HTR-8/SVneo (cell line): ENCODE results near the gene COX6B2.

ENCODE experiments used
- DNase-seq: peaks from one replicate; pipeline ENCODE4 v3.0.0; 2011; ENCODE audit warnings: low spot score, mixed read lengths; ENCODE audit not compliant: insufficient read length
- FAIRE-seq: peaks from 2 replicates; lab custom pipeline; 2011; peaks lifted over from hg19 to GRCh38; lab: Jason Lieb, UNC

Gene COX6B2

GRCh38 chr19:55384131-55384919 is 29.8 kb upstream of the COX6B2 start, which contains the start of gene TMEM238:
Gene TMEM238 (minus strand): TSS chr19:55384292. CDS start chr19:55384259, 33 bp downstream.
- FAIRE-seq, result no peak
- no peak for DNase-seq

DNA sequence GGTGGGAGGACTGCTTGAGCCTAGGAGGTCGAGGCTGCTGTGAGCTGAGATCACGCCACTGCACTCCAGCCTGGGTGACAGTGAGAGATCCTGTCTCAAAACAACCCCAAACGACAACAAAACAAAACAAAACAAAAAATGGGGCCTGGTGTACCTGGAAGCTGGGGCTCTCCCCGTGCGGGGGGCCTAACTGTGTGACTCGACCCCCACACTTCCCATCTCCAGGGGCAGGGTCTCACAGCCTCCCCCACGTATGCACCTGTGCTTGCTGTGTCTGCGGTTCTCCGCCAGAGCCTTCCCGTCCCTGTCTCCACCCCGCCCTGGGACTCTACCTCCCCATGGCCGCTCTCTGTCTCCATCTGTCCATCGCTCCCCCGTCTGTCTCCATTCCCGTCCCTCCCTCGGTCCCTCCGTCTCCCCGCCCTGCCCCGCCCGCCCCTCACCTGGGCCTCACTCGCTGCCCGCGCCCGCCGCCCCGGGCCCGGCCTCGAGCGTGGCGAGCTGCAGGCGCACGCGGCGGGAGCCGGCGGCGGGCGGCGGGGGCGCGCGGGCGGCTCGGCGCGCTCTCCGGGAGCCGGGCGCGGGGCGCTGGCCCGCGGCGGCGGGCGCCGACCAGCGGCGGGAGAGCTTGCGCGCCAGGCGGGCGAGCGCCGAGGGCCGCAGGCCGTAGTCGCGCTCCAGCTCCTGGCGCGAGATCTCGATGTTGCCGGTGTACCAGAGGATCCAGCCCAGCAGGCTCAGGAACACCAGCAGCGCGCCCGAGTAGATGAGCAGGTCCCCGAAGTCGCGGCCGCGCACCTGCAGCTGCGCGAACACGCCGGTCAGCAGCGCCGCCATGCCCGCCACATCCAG is 29.0 kb upstream of the COX6B2 start:
- DNase-seq (no peak), FAIRE-seq (no peak)

- DNase-seq (no peak), FAIRE-seq (no peak)
Observed at GRCh38 chr19:55382522-55383054, 28.1 kb upstream of the COX6B2 start.

DNA sequence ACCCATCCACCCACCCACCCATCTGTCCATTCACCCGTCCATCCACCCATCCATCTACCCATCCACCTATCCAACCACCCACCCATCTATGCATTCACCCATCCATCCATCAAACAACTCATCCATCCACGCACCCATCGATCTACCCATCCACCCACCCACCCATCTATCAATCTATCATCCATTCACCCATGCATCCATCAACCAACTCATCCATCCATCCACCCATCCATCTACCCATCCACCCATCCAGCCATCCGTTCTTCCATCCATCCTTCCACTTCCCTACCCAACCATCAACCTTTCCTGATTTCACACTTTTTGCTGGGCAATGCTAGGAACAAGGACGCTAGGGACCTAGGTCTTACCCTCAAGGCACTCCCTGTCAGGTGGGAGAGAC is 27.5 kb upstream of the COX6B2 start:
- DNase-seq, result no peak
- peak; percentile 48 for FAIRE-seq

DNA sequence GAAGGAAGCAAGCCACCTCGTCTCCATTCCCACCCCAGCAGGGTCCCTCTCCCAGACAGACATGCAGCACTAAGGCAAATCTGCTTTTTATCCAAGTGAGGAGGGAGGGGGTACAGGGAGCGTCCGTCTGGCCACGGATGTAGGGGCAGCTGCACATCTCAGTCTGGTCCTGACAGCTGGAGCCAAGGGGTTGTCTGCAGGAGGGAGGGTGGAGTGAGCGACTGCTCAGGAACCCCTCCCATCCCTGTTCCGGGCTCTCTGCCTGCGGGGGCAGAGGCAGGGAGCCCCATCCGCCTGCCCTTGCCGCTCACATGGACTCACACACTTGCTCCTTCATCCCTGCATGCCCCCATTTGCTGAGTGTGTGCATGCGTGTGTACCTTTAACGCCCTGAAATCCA is 24.7 kb upstream of the COX6B2 start:
- DNase-seq, result no peak
- no peak for FAIRE-seq

GRCh38 chr19:55377356-55378131 is 23.0 kb upstream of the COX6B2 start:
- FAIRE-seq (no peak), DNase-seq (no peak)

DNA sequence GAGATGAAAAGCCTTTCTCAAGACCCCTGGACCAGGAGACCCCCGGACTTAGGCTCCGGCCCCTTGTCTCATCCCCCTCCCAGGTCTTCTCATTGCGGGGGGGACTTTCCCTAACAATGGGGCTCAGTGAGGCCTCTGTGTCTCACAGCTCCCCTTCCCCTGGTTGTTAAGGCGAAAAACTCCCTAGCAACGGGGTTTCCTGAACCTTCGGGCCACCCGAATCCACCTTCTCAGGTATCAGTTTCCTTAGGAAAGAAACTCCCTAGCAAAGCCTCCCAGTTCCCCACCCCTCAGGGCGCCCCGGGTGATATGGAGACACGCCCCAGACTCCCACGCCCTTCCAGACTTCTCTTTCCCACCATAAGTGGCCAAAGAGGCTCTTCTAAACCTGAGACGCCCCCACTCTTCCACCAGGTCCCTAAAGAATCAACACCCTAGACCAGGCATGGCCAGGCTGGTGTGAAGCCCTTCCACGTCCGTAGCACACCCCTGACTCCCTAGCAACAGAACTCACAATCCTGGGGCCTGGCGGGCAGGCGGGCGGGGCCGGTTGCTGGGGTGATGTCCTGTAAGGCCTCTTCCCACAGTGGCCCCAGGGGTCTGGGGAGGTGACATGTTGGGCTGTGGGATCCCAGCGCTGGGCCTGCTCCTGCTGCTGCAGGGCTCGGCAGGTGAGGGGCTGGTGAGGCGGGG is 21.9 kb upstream of the COX6B2 start, which contains the start of gene TMEM190:
TSS of gene TMEM190 (plus strand) at position 586 of the 693 bp plus-strand sequence. CDS start at position 614, 28 bp downstream.
- FAIRE-seq (no peak), DNase-seq (no peak)

DNA sequence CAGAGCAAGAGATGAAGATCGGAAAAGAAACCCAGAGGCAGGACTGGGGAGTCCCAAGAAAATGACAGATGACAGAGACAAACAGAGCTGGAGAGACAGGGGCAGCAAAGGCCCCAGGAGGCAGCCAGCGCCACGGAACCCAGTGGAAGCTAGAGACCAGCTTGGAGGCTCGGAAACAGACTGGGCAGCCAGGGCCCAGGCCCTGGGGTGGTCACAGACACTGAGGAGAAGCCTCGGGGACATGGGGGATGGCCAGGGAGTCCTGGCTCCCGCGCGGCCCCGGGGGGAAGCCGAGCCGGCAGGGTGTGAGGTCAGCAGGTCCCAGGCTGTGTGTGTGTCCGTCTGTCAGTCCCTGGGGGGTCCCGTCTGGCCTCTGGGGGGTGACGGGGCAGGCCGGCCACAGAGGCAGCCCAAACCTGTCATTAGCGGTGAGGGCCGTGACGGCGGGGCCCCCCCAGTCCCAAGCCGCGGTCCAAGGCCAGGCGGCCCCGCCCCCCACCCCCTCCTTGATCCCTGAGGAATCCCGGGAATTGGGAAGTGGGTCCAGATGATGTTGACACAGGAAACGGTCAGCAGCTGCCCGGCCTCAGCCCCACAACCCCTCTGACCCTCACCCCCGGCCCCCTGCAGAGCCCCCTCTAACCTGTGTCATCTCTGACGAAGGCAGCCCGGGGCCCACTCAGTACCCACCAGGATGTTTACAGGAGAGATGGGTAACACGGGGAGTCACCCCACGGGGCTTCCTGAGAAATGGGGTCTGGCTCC is 19.7 kb upstream of the COX6B2 start:
- DNase-seq, result peak; percentile 75

DNA sequence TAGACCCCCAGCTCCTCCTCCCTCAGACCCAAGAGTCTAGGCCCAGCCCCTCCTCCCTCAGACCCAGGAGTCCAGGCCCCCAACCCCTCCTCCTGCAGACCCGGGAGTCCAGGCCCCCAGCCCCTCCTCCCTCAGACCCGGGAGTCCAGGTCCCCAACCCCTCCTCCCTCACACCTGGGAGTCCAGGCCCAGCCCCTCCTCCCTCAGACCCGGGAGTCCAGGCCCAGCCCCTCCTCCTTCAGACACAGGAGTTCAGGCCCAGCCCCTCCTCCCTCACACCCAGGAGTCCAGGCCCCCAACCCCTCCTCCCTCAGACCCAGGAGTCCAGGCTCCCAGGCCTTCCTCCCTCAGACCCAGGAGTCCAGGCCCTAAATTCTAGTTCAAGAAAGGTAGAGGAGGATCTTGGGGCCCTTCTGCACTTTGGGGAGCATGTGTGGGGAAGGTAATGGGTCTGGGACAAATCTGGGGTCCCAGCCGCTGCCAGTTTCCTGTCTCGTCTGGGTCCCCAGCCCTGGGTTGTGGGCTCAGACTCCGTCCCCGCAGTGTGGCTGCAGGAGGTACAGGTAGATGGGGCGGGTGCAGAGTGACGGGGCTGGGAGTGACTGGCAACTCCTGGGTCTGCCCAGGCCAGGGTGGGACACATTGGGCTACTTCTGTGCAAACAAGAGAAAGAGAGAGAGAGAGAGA is 18.9 kb upstream of the COX6B2 start:
- DNase-seq (no peak), FAIRE-seq (no peak)

More for the DNA sequence above, 19.7 kb upstream of the COX6B2 start:
- FAIRE-seq, result peak; percentile 67

GRCh38 chr19:55372316-55373081 is 18.0 kb upstream of the COX6B2 start:
- FAIRE-seq (peak; percentile 38), DNase-seq (peak; percentile 79)

DNA sequence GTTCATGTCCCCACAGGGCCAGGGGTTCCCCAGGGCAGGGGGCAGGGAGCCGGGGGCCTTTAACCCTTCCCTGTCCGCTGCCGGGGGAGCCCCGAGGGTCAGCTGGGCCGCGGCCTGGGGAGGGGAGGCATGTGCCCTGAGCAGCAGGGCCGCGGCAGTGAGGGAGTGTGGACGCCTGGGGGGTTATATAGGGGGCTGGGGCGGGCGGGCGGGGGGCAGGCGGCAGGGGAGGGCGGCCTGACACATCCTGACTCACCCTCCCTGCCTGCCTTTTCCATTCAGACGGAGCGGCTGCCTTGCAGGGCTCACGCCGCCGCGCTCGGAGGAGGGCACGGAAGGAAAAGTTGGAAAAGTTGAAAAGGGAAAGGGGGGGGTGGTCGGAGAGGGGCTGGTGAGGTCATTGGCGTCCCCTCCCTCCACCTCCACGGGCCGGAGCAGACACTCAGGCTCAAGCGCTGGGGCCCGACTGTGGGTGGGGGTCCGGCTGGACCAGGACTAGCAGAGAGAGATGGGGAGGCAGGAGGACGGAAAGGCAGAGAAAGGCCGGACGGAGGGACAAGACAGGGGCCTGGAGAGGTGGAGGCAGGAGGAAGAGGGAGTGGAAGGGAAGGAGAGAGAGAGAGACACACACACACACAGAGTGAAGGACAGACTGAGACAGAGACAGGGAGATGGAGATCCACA is 15.9 kb upstream of the COX6B2 start, which contains the start of gene IL11:
TSS of gene IL11 (minus strand) at position 159 of the 684 bp plus-strand sequence. CDS start at position 6, 153 bp downstream.
- peak; percentile 85 for FAIRE-seq
- peak; percentile 72 for DNase-seq

DNA sequence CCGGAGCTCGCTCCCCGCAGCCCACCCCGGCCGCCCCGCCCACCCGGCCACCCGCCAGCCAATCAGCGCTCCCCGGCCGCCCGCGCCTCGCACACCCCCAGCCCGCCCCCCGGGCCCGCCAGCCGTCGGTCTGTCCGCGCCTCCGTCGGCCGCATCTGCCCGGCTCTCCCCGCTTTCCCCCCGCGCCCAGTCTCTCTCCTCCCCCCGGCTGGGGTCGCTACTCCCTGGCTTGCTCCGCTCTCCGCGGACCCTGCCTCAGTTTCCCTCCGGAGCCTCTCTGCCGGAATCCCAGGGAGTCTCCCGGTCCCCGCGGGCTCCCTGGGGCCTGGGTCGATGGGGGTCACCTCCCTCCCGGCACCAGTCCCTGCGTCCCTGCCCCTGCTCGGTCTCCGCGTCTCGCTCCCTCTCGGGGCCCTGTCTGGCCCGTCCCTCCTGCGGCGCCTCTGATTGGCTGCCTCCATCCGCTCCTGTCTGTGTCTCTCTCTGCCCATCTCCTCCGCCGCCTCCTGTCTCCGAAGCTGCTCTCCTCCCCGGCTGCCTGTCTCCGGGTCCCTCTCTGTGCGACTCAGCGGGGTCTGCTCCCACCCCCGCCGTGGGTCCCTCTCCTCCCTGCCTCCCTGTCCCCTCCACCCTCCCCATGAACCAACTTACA is 15.3 kb upstream of the COX6B2 start:
- FAIRE-seq, result peak; percentile 44
- peak; percentile 83 for DNase-seq

GRCh38 chr19:55368701-55369563 is 14.4 kb upstream of the COX6B2 start:
- DNase-seq, result no peak

DNA sequence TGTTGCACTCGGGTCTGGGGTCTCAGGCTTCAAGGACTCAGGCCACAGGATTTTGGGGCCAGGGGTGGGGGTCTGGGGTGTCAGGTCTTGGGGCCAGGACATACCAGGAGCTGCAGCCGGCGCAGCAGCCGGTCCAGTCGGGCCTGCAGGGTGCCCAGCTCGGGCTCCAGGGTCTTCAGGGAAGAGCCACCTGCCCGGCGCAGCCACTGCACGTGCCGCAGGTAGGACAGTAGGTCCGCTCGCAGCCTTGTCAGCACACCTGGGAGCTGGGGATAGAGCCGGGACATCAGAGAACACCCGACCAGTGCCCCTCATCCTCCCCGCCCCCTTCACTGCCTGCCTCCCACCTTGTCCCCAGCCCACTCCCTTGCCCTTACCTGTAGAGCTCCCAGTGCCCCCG is 13.6 kb upstream of the COX6B2 start:
- no peak for FAIRE-seq

More at GRCh38 chr19:55368701-55369563, 14.4 kb upstream of the COX6B2 start:
- FAIRE-seq, result no peak

GRCh38 chr19:55366790-55367189 is 12.3 kb upstream of the COX6B2 start:
- FAIRE-seq (no peak), DNase-seq (no peak)

More for the DNA sequence above, 13.6 kb upstream of the COX6B2 start:
- no peak for DNase-seq
